Neural cell (in vitro differentiated cells): Measurements from ENCODE around the gene KIRREL3. TPM values are rescaled to one million over a fixed set of nuclear protein-coding genes. Genes with fewer than 3 reads are reported as not detected.

Experiments used
- H2AFZ ChIP-seq: fragments of 200-600, 300-800 bp; sonication (generic), shearing (Covaris generic); 2 replicates; pipeline ENCODE4 v1.6.0; 2014; ENCODE audit warnings: low read depth, mild to moderate bottlenecking, antibody characterized with exemption, low read length, moderate library complexity
- H3F3A ChIP-seq: fragments of 200-600 bp; shearing (Covaris generic); 2 replicates; pipeline ENCODE4 v1.6.1; 2016; ENCODE audit warnings: mild to moderate bottlenecking, moderate library complexity, mixed read lengths, antibody characterized with exemption, low read length; ENCODE audit not compliant: insufficient read depth, poor library complexity, severe bottlenecking
- H3K27ac ChIP-seq: fragments of 200-600, 300-800 bp; sonication (generic), shearing (Covaris generic); 2 replicates; pipeline ENCODE4 v1.5.1; 2014; ENCODE audit warnings: mild to moderate bottlenecking, low read length, moderate library complexity
- H3K27me3 ChIP-seq: fragments of 300-800, 200-600 bp; sonication (generic), shearing (Covaris generic); 2 replicates; pipeline ENCODE4 v1.6.0; 2014; ENCODE audit warnings: mild to moderate bottlenecking, low read depth, low read length, moderate library complexity; ENCODE audit not compliant: insufficient read depth
- H3K36me3 ChIP-seq: fragments of 300-800, 200-600 bp; sonication (generic), shearing (Covaris generic); 2 replicates; pipeline ENCODE4 v1.5.1; 2014; ENCODE audit warnings: mild to moderate bottlenecking, antibody characterized with exemption, low read length, moderate library complexity; ENCODE audit not compliant: insufficient read depth
- H3K4me2 ChIP-seq: fragments of 300-800, 200-600 bp; sonication (generic), shearing (Covaris generic); 2 replicates; pipeline ENCODE4 v1.6.0; 2014; ENCODE audit warnings: mild to moderate bottlenecking, low read length
- H3K4me3 ChIP-seq: fragments of 300-800, 200-600 bp; sonication (generic), shearing (Covaris generic); 2 replicates; pipeline ENCODE4 v1.5.1; 2014; ENCODE audit warnings: mild to moderate bottlenecking, low read length, moderate library complexity
- H3K79me2 ChIP-seq: fragments of 200-600 bp; shearing (Covaris generic); replicated peaks from 2 replicates; pipeline ENCODE4 v1.6.0; 2014; ENCODE audit warnings: mild to moderate bottlenecking, low read length, moderate library complexity; ENCODE audit not compliant: insufficient read depth
- H3K9ac ChIP-seq: fragments of 300-800, 200-600 bp; sonication (generic), shearing (Covaris generic); 2 replicates; pipeline ENCODE4 v1.6.1; 2016; ENCODE audit warnings: mild to moderate bottlenecking, low read length, mixed read lengths
- H3K9me2 ChIP-seq: fragments of 200-600 bp; shearing (Covaris generic); 2 replicates; pipeline ENCODE4 v1.6.1; 2016; ENCODE audit warnings: mild to moderate bottlenecking, low read length, mixed read lengths; ENCODE audit not compliant: insufficient read depth
- H3K9me3 ChIP-seq: fragments of 200-600, 300-800 bp; sonication (generic), shearing (Covaris generic); 2 replicates; pipeline ENCODE4 v1.6.1; 2016; ENCODE audit warnings: mild to moderate bottlenecking, mixed run types, low read length, moderate library complexity, mixed read lengths
- H4K20me1 ChIP-seq: fragments of 200-600 bp; shearing (Covaris generic); 2 replicates; pipeline ENCODE4 v1.6.1; 2016; ENCODE audit warnings: mild to moderate bottlenecking, mixed run types; ENCODE audit not compliant: insufficient read depth
- CTCF ChIP-seq: fragments of 450-650 bp; IDR thresholded peaks from 2 replicates; pipeline ENCODE4 v1.5.1; 2014; ENCODE audit warnings: antibody characterized with exemption, mild to moderate bottlenecking, moderate library complexity; ENCODE audit not compliant: poor library complexity, severe bottlenecking
- EP300 ChIP-seq: fragments of 450-650 bp; conservative IDR thresholded peaks from 2 replicates; pipeline ENCODE4 v1.6.1; 2014; ENCODE audit warnings: antibody characterized with exemption, mild to moderate bottlenecking, moderate library complexity; ENCODE audit not compliant: poor library complexity, severe bottlenecking
- EZH2 ChIP-seq: fragments of 200-600, 300-800 bp; shearing (Covaris generic), sonication (generic); IDR thresholded peaks from 2 replicates; pipeline ENCODE4 v1.6.1; 2014; ENCODE audit warnings: antibody characterized with exemption, low read length, borderline replicate concordance, mild to moderate bottlenecking; ENCODE audit not compliant: insufficient read depth, poor library complexity, severe bottlenecking
- MXI1 ChIP-seq: fragments of 450-650 bp; conservative IDR thresholded peaks from 2 replicates; pipeline ENCODE4 v1.6.1; 2014; ENCODE audit warnings: antibody characterized with exemption, mild to moderate bottlenecking; ENCODE audit not compliant: poor library complexity, severe bottlenecking
- POLR2AphosphoS5 ChIP-seq: IDR thresholded peaks from 2 replicates; pipeline ENCODE4 v1.6.1; 2012
- RAD21 ChIP-seq: fragments of 450-650 bp; conservative IDR thresholded peaks from 2 replicates; pipeline ENCODE4 v1.6.1; 2014; ENCODE audit warnings: antibody characterized with exemption, mild to moderate bottlenecking, moderate library complexity
- REST ChIP-seq: IDR thresholded peaks from 2 replicates; pipeline ENCODE4 v1.6.1; 2012; ENCODE audit warnings: borderline replicate concordance
- SMC3 ChIP-seq: fragments of 450-650 bp; conservative IDR thresholded peaks from 2 replicates; pipeline ENCODE4 v1.6.1; 2014; ENCODE audit warnings: antibody characterized with exemption, mild to moderate bottlenecking, moderate library complexity; ENCODE audit not compliant: poor library complexity
- TAF1 ChIP-seq: IDR thresholded peaks from 2 replicates; pipeline ENCODE4 v1.6.1; 2012; ENCODE audit warnings: low read depth
- polyA plus RNA-seq: library from polyadenylated mRNA; depleted of rRNA; stranded (reverse); fragments of >200 nt; gene quantifications from 2 replicates; pipeline ENCODE4 v1.2.3, GENCODE V29; 2014

KIRREL3 gene
- polyA plus RNA-seq, 1 donor from 2014 or later = 23.8 TPM

- H3K79me2 ChIP-seq = no peaks in the 10 kb centered on the region
- H3K9ac ChIP-seq = no peak overlapping the region
- TF ChIP-seq RAD21 = no peak
- TF ChIP-seq MXI1 = no peak
- TF ChIP-seq EP300 = no peak
- TF ChIP-seq CTCF = no peak
- no peak for TF ChIP-seq SMC3
- no peak for TF ChIP-seq POLR2AphosphoS5
- no peak for TF ChIP-seq EZH2
- TF ChIP-seq TAF1 = no peak
- TF ChIP-seq REST = no peak
- H3K36me3 ChIP-seq = no peaks in the 10 kb centered on the region
- H3K27me3 ChIP-seq = no peaks in the 10 kb centered on the region
- H3K4me2 ChIP-seq = no peak overlapping the region
- H3F3A ChIP-seq = no peaks in the 10 kb centered on the region
- H3K4me3 ChIP-seq = no peak overlapping the region
- no peak overlapping the region for H3K27ac ChIP-seq
- H4K20me1 ChIP-seq = no peaks in the 10 kb centered on the region
- no peak overlapping the region for H2AFZ ChIP-seq
- no peaks in the 10 kb centered on the region for H3K9me2 ChIP-seq
- H3K9me3 ChIP-seq = no peaks in the 10 kb centered on the region
Observed at GRCh38 chr11:126901783-126902182, 98.8 kb downstream of the KIRREL3 start.

- H3K79me2 ChIP-seq = no peaks in the 10 kb centered on the region
- H4K20me1 ChIP-seq = no peaks in the 10 kb centered on the region
- H3K27ac ChIP-seq = no peak overlapping the region
- no peaks in the 10 kb centered on the region for H3F3A ChIP-seq
- H3K9ac ChIP-seq = no peak overlapping the region
- H3K4me3 ChIP-seq = no peak overlapping the region
- no peak overlapping the region for H2AFZ ChIP-seq
- no peaks in the 10 kb centered on the region for H3K36me3 ChIP-seq
- H3K27me3 ChIP-seq = no peaks in the 10 kb centered on the region
- H3K4me2 ChIP-seq = no peak overlapping the region
- no peaks in the 10 kb centered on the region for H3K9me2 ChIP-seq
- TF ChIP-seq EP300 = no peak
- TF ChIP-seq RAD21 = no peak
- no peak for TF ChIP-seq SMC3
- no peak for TF ChIP-seq TAF1
- no peak for TF ChIP-seq POLR2AphosphoS5
- no peak for TF ChIP-seq REST
- TF ChIP-seq CTCF = no peak
- no peak for TF ChIP-seq MXI1
- no peak for TF ChIP-seq EZH2
- H3K9me3 ChIP-seq = peaks cover 3% of the 10 kb centered on the region
Observed at GRCh38 chr11:126899961-126900748, 100.4 kb downstream of the KIRREL3 start.
